ENCODE measurements around the gene TANGO6.

- TF ChIP-seq POLR2A (IDR thresholded peaks at IDR 0.05) (no peak), CTCF (IDR thresholded peaks at IDR 0.05) (no peak)
Observed at GRCh38 chr16:68935008-68935407, 91.7 kb downstream of the TANGO6 start.
